Upper lobe of right lung (tissue), 1 donor: ENCODE data around the gene PAIP2B. TPM values are rescaled to one million over a fixed set of nuclear protein-coding genes. Genes with fewer than 3 reads are reported as not detected.

Experiments
- ATAC-seq: fragments of 200-7000 bp; cut with Tn5 transposase; one replicate; pipeline ENCODE4 v1.9.1; 2020; ENCODE audit warnings: mild to moderate bottlenecking, moderate library complexity
- DNase-seq: peaks from one replicate; pipeline ENCODE4 v3.0.0-alpha.2; 2020
- H3K27ac ChIP-seq: fragments of 200-600 bp; one replicate; pipeline ENCODE4 v1.8.0; 2022
- H3K27me3 ChIP-seq: fragments of 200-600 bp; one replicate; pipeline ENCODE4 v1.8.0; 2022; ENCODE audit warnings: mild to moderate bottlenecking
- H3K36me3 ChIP-seq: fragments of 200-600 bp; one replicate; pipeline ENCODE4 v1.8.0; 2022
- H3K4me1 ChIP-seq: fragments of 200-600 bp; one replicate; pipeline ENCODE4 v1.8.0; 2022
- H3K4me3 ChIP-seq: fragments of 200-600 bp; one replicate; pipeline ENCODE4 v1.8.0; 2022; ENCODE audit warnings: mild to moderate bottlenecking
- H3K9me3 ChIP-seq: fragments of 200-600 bp; one replicate; pipeline ENCODE4 v1.8.0; 2022
- CTCF ChIP-seq: fragments of 200-600 bp; IDR thresholded peaks from one replicate; pipeline ENCODE4 v1.8.0; 2022; ENCODE audit warnings: antibody characterized with exemption
- intact Hi-C: fragments of 100-400 bp; cut with DNase I; formaldehyde crosslinking; loops from one replicate; pipeline ENCODE4 v1.11.0; 2022
- long read RNA-seq: library from polyadenylated mRNA; unstranded; transcript quantifications from one replicate; pipeline ENCODE4 v2.0.0, GENCODE V29; 2021
- total RNA-seq: library from RNA; stranded (reverse); fragmentation: NEBNext Ultra II Directional; extraction: Animal tissue kit (Norgen Biotek cat#: 25700); gene quantifications from one replicate; pipeline ENCODE4 v1.2.1, GENCODE V29; 2021
- donor health status: DM: no; HTN: yes; CAD: no; lungs with severe emphysema.

PAIP2B gene
- 6.3 TPM for total RNA-seq
- long read RNA-seq, full-length matches to known transcripts: 2 of 3 reads
- long read RNA-seq, partial matches to known transcripts: 0 of 3 reads
- long read RNA-seq, other reads (novel, unspliced or antisense): 1 of 3 reads

- Histone ChIP-seq H3K9me3 (no peaks in the 10 kb centered on the region), H3K4me1 (peaks cover 4% of the 10 kb centered on the region), H3K36me3 (no peaks in the 10 kb centered on the region), H3K4me3 (peak within 1 kb of the TSS; percentile 84), H3K27ac (peak within 1 kb of the TSS; percentile 79), H3K27me3 (no peaks in the 10 kb centered on the region)
- intact Hi-C loops: no loop called here
- peak; percentile 97 for ATAC-seq
- no peak for TF ChIP-seq CTCF
- peak; percentile 99 for DNase-seq
Observed at GRCh38 chr2:71226965-71227560, at the start of gene PAIP2B. TSS of gene PAIP2B (minus strand) at chr2:71227103. CDS start at chr2:71202589, 24,514 bp downstream.

GRCh38 chr2:71275939-71276310, 49.0 kb upstream of the PAIP2B start:
- H3K27me3 ChIP-seq: peaks cover 35% of the 10 kb centered on the region
- ATAC-seq: no peak
- no peaks in the 10 kb centered on the region for H3K9me3 ChIP-seq
- TF ChIP-seq CTCF: no peak
- no peak for DNase-seq
- no peaks in the 10 kb centered on the region for H3K36me3 ChIP-seq
- no peak overlapping the region for H3K27ac ChIP-seq
- intact Hi-C loops: no loop called here
- peaks cover 9% of the 10 kb centered on the region for H3K4me1 ChIP-seq
- H3K4me3 ChIP-seq: peak overlapping the region; percentile 57

- no peaks in the 10 kb centered on the region for H3K36me3 ChIP-seq
- intact Hi-C loops: no loop called here
- DNase-seq: no peak
- H3K27me3 ChIP-seq: peaks cover 15% of the 10 kb centered on the region
- ATAC-seq: no peak
- TF ChIP-seq CTCF: no peak
- H3K27ac ChIP-seq: no peak overlapping the region
- no peaks in the 10 kb centered on the region for H3K4me1 ChIP-seq
- H3K4me3 ChIP-seq: no peak overlapping the region
- no peaks in the 10 kb centered on the region for H3K9me3 ChIP-seq
Observed at GRCh38 chr2:71269511-71270090, 42.7 kb upstream of the PAIP2B start.

- intact Hi-C loops: no loop called here
- no peak for DNase-seq
- Histone ChIP-seq H3K4me3 (no peak overlapping the region), H3K27ac (no peak overlapping the region), H3K36me3 (no peaks in the 10 kb centered on the region), H3K4me1 (no peaks in the 10 kb centered on the region), H3K9me3 (no peaks in the 10 kb centered on the region), H3K27me3 (no peaks in the 10 kb centered on the region)
- no peak for ATAC-seq
- TF ChIP-seq CTCF: no peak
Observed at GRCh38 chr2:71263386-71263785, 36.5 kb upstream of the PAIP2B start.

- no peaks in the 10 kb centered on the region for H3K4me1 ChIP-seq
- ATAC-seq (peak; percentile 33), DNase-seq (no peak)
- no peak for TF ChIP-seq CTCF
- no peaks in the 10 kb centered on the region for H3K36me3 ChIP-seq
- intact Hi-C loops: no loop called here
- peaks cover 3% of the 10 kb centered on the region for H3K27me3 ChIP-seq
- H3K4me3 ChIP-seq: no peak overlapping the region
- no peak overlapping the region for H3K27ac ChIP-seq
- no peaks in the 10 kb centered on the region for H3K9me3 ChIP-seq
Observed at GRCh38 chr2:71261534-71261933, 34.6 kb upstream of the PAIP2B start.
